Measurements from ENCODE around the gene ATP10D.

The ATP10D gene

GRCh38 chr4:47485047-47485692 lies at the start of gene ATP10D:
ATP10D (plus strand) TSS chr4:47485275; CDS start chr4:47512541, 27,266 bp downstream.
- DNase-seq (ENCODE audit: low read depth in 1 of 2, low spot score in 1 of 2): peak; percentile 45 to 54

GRCh38 chr4:47442980-47443379 lies 42.1 kb upstream of the ATP10D start:
- DNase-seq (ENCODE audit: low read depth in 1 of 2, low spot score in 1 of 2): no peak

- DNase-seq (ENCODE audit: low read depth in 1 of 2, low spot score in 1 of 2): no peak
Measured at GRCh38 chr4:47444031-47444430, 41.0 kb upstream of the ATP10D start.

- no peak for DNase-seq (ENCODE audit: low read depth in 1 of 2, low spot score in 1 of 2)
Measured at GRCh38 chr4:47451657-47452056, 33.4 kb upstream of the ATP10D start.

- DNase-seq (ENCODE audit: low read depth in 1 of 2, low spot score in 1 of 2): no peak
Measured at GRCh38 chr4:47462799-47463234, 22.3 kb upstream of the ATP10D start.

- DNase-seq (ENCODE audit: low read depth in 1 of 2, low spot score in 1 of 2): peak; percentile 92 to 95
Measured at GRCh38 chr4:47463235-47463956, 21.7 kb upstream of the ATP10D start, which contains the start of gene COMMD8. COMMD8 (minus strand) TSS chr4:47463702; CDS start chr4:47463651, 51 bp downstream.

- no peak for DNase-seq (ENCODE audit: low read depth in 1 of 2, low spot score in 1 of 2)
Measured at GRCh38 chr4:47465004-47465403, 20.1 kb upstream of the ATP10D start.

- DNase-seq (ENCODE audit: low read depth in 1 of 2, low spot score in 1 of 2): no peak
Measured at GRCh38 chr4:47466056-47466785, 18.9 kb upstream of the ATP10D start.

- DNase-seq (ENCODE audit: low read depth in 1 of 2, low spot score in 1 of 2): no peak
Measured at GRCh38 chr4:47468706-47469365, 16.2 kb upstream of the ATP10D start.

GRCh38 chr4:47469951-47470350 lies 15.1 kb upstream of the ATP10D start:
- DNase-seq (ENCODE audit: low read depth in 1 of 2, low spot score in 1 of 2): no peak

GRCh38 chr4:47471064-47471463 lies 14.0 kb upstream of the ATP10D start:
- no peak for DNase-seq (ENCODE audit: low read depth in 1 of 2, low spot score in 1 of 2)

GRCh38 chr4:47471591-47471990 lies 13.5 kb upstream of the ATP10D start:
- no peak for DNase-seq (ENCODE audit: low read depth in 1 of 2, low spot score in 1 of 2)

- no peak for DNase-seq (ENCODE audit: low read depth in 1 of 2, low spot score in 1 of 2)
Measured at GRCh38 chr4:47473141-47473750, 11.8 kb upstream of the ATP10D start.

- no peak for DNase-seq (ENCODE audit: low read depth in 1 of 2, low spot score in 1 of 2)
Measured at GRCh38 chr4:47474799-47475198, 10.3 kb upstream of the ATP10D start.

- no peak for DNase-seq (ENCODE audit: low read depth in 1 of 2, low spot score in 1 of 2)
Measured at GRCh38 chr4:47475411-47475810, 9.7 kb upstream of the ATP10D start.

GRCh38 chr4:47478804-47479203 lies 6.3 kb upstream of the ATP10D start:
- DNase-seq (ENCODE audit: low read depth in 1 of 2, low spot score in 1 of 2): no peak

- DNase-seq (ENCODE audit: low read depth in 1 of 2, low spot score in 1 of 2): no peak
Measured at GRCh38 chr4:47482326-47482725, 2.7 kb upstream of the ATP10D start.

GRCh38 chr4:47483745-47484144 lies 1.3 kb upstream of the ATP10D start:
- DNase-seq (ENCODE audit: low read depth in 1 of 2, low spot score in 1 of 2): no peak

GRCh38 chr4:47484168-47484567 lies 907 bp upstream of the ATP10D start:
- no peak for DNase-seq (ENCODE audit: low read depth in 1 of 2, low spot score in 1 of 2)

GRCh38 chr4:47485768-47486167 lies 693 bp downstream of the ATP10D start:
- DNase-seq (ENCODE audit: low read depth in 1 of 2, low spot score in 1 of 2): no peak

- no peak for DNase-seq (ENCODE audit: low read depth in 1 of 2, low spot score in 1 of 2)
Measured at GRCh38 chr4:47486231-47486673, 1.2 kb downstream of the ATP10D start.

Data from stimulated activated CD4-positive, alpha-beta T cell treated with anti-CD3 and anti-CD28 coated beads, Interleukin-15, amount 100 ng/mL, for 1 hour (primary cell).